ENCODE results near the gene KIAA1614.
"Not testable (repeated sequence)": the region's sequence is repeated elsewhere in the genome, so short reads cannot be mapped to it uniquely, and the experiment has no call there.

KIAA1614 gene

GRCh38 chr1:180961622-180962021 lies 48.9 kb downstream of the KIAA1614 start:
- peaks cover under 1 to 6% of the 10 kb centered on the region in 2 donors for H3K36me3 ChIP-seq (ENCODE audit: control insufficient read depth in 1 of 2, insufficient read depth in 2 of 2, low read length in 2 of 2)
- no peak overlapping the region for H3K27ac ChIP-seq (ENCODE audit: low read depth, low read length)
- H3K9ac ChIP-seq (ENCODE audit: low read depth in 1 of 2, low read length in 2 of 2): no peak overlapping the region

GRCh38 chr1:180962178-180962577 lies 49.5 kb downstream of the KIAA1614 start:
- Histone ChIP-seq H3K9ac (ENCODE audit: low read depth in 1 of 2, low read length in 2 of 2) (no peak overlapping the region), H3K27me3 (ENCODE audit: control insufficient read depth in 1 of 2, insufficient read depth in 2 of 2, low read length in 2 of 2) (no peaks in the 10 kb centered on the region), H3K4me3 (ENCODE audit: low read depth in 1 of 2, low read length in 2 of 2) (peak overlapping the region in 1 of 2 donors; percentile 14), H3K4me1 (ENCODE audit: control insufficient read depth in 1 of 2, insufficient read depth in 2 of 2, low read length in 2 of 2) (peaks cover 7 to 13% of the 10 kb centered on the region in 2 donors), H3K36me3 (ENCODE audit: control insufficient read depth in 1 of 2, insufficient read depth in 2 of 2, low read length in 2 of 2) (peaks cover 6% of the 10 kb centered on the region in 2 donors), H3K27ac (ENCODE audit: low read depth, low read length) (no peak overlapping the region), H3K9me3 (ENCODE audit: control insufficient read depth in 1 of 2, low read length in 2 of 2) (no peaks in the 10 kb centered on the region)

More at GRCh38 chr1:180961622-180962021, 48.9 kb downstream of the KIAA1614 start:
- no peaks in the 10 kb centered on the region for H3K27me3 ChIP-seq (ENCODE audit: control insufficient read depth in 1 of 2, insufficient read depth in 2 of 2, low read length in 2 of 2)
- H3K9me3 ChIP-seq (ENCODE audit: control insufficient read depth in 1 of 2, low read length in 2 of 2): no peaks in the 10 kb centered on the region
- no peak overlapping the region for H3K4me3 ChIP-seq (ENCODE audit: low read depth in 1 of 2, low read length in 2 of 2)
- peaks cover 7 to 13% of the 10 kb centered on the region in 2 donors for H3K4me1 ChIP-seq (ENCODE audit: control insufficient read depth in 1 of 2, insufficient read depth in 2 of 2, low read length in 2 of 2)

GRCh38 chr1:180964056-180964455 lies 51.4 kb downstream of the KIAA1614 start:
- Histone ChIP-seq H3K4me1 (ENCODE audit: control insufficient read depth in 1 of 2, insufficient read depth in 2 of 2, low read length in 2 of 2) (peaks cover 7 to 13% of the 10 kb centered on the region in 2 donors), H3K36me3 (ENCODE audit: control insufficient read depth in 1 of 2, insufficient read depth in 2 of 2, low read length in 2 of 2) (peaks cover 6% of the 10 kb centered on the region in 2 donors), H3K9ac (ENCODE audit: low read depth in 1 of 2, low read length in 2 of 2) (no peak overlapping the region), H3K27me3 (ENCODE audit: control insufficient read depth in 1 of 2, insufficient read depth in 2 of 2, low read length in 2 of 2) (no peaks in the 10 kb centered on the region), H3K9me3 (ENCODE audit: control insufficient read depth in 1 of 2, low read length in 2 of 2) (no peaks in the 10 kb centered on the region), H3K27ac (ENCODE audit: low read depth, low read length) (no peak overlapping the region), H3K4me3 (ENCODE audit: low read depth in 1 of 2, low read length in 2 of 2) (no peak overlapping the region)

GRCh38 chr1:180964595-180964994 lies 51.9 kb downstream of the KIAA1614 start:
- Histone ChIP-seq H3K9ac (ENCODE audit: low read depth in 1 of 2, low read length in 2 of 2) (no peak overlapping the region), H3K4me3 (ENCODE audit: low read depth in 1 of 2, low read length in 2 of 2) (no peak overlapping the region), H3K9me3 (ENCODE audit: control insufficient read depth in 1 of 2, low read length in 2 of 2) (no peaks in the 10 kb centered on the region), H3K27me3 (ENCODE audit: control insufficient read depth in 1 of 2, insufficient read depth in 2 of 2, low read length in 2 of 2) (no peaks in the 10 kb centered on the region), H3K36me3 (ENCODE audit: control insufficient read depth in 1 of 2, insufficient read depth in 2 of 2, low read length in 2 of 2) (peaks cover 6% of the 10 kb centered on the region in 2 donors), H3K4me1 (ENCODE audit: control insufficient read depth in 1 of 2, insufficient read depth in 2 of 2, low read length in 2 of 2) (peaks cover 7 to 13% of the 10 kb centered on the region in 2 donors), H3K27ac (ENCODE audit: low read depth, low read length) (no peak overlapping the region)

GRCh38 chr1:180966312-180966711 lies 53.6 kb downstream of the KIAA1614 start:
- Histone ChIP-seq H3K27me3 (ENCODE audit: control insufficient read depth in 1 of 2, insufficient read depth in 2 of 2, low read length in 2 of 2) (no peaks in the 10 kb centered on the region), H3K36me3 (ENCODE audit: control insufficient read depth in 1 of 2, insufficient read depth in 2 of 2, low read length in 2 of 2) (peaks cover 6 to 14% of the 10 kb centered on the region in 2 donors), H3K9me3 (ENCODE audit: control insufficient read depth in 1 of 2, low read length in 2 of 2) (no peaks in the 10 kb centered on the region), H3K4me1 (ENCODE audit: control insufficient read depth in 1 of 2, insufficient read depth in 2 of 2, low read length in 2 of 2) (peaks cover 7 to 13% of the 10 kb centered on the region in 2 donors), H3K9ac (ENCODE audit: low read depth in 1 of 2, low read length in 2 of 2) (no peak overlapping the region), H3K4me3 (ENCODE audit: low read depth in 1 of 2, low read length in 2 of 2) (no peak overlapping the region), H3K27ac (ENCODE audit: low read depth, low read length) (no peak overlapping the region)

- Histone ChIP-seq H3K4me1 (ENCODE audit: control insufficient read depth in 1 of 2, insufficient read depth in 2 of 2, low read length in 2 of 2) (peaks cover 3 to 9% of the 10 kb centered on the region in 2 donors), H3K9me3 (ENCODE audit: control insufficient read depth in 1 of 2, low read length in 2 of 2) (no peaks in the 10 kb centered on the region), H3K36me3 (ENCODE audit: control insufficient read depth in 1 of 2, insufficient read depth in 2 of 2, low read length in 2 of 2) (peaks cover 11 to 21% of the 10 kb centered on the region in 2 donors), H3K27me3 (ENCODE audit: control insufficient read depth in 1 of 2, insufficient read depth in 2 of 2, low read length in 2 of 2) (no peaks in the 10 kb centered on the region), H3K4me3 (ENCODE audit: low read depth in 1 of 2, low read length in 2 of 2) (no peak overlapping the region), H3K27ac (ENCODE audit: low read depth, low read length) (no peak overlapping the region), H3K9ac (ENCODE audit: low read depth in 1 of 2, low read length in 2 of 2) (no peak overlapping the region)
Observed at GRCh38 chr1:180966744-180967536, 54.2 kb downstream of the KIAA1614 start.

GRCh38 chr1:180967558-180967957 lies 54.9 kb downstream of the KIAA1614 start:
- Histone ChIP-seq H3K36me3 (ENCODE audit: control insufficient read depth in 1 of 2, insufficient read depth in 2 of 2, low read length in 2 of 2) (peaks cover 14 to 25% of the 10 kb centered on the region in 2 donors), H3K9ac (ENCODE audit: low read depth in 1 of 2, low read length in 2 of 2) (no peak overlapping the region), H3K4me3 (ENCODE audit: low read depth in 1 of 2, low read length in 2 of 2) (no peak overlapping the region), H3K27me3 (ENCODE audit: control insufficient read depth in 1 of 2, insufficient read depth in 2 of 2, low read length in 2 of 2) (no peaks in the 10 kb centered on the region), H3K4me1 (ENCODE audit: control insufficient read depth in 1 of 2, insufficient read depth in 2 of 2, low read length in 2 of 2) (peaks cover 0 to 3% of the 10 kb centered on the region in 2 donors), H3K9me3 (ENCODE audit: control insufficient read depth in 1 of 2, low read length in 2 of 2) (no peaks in the 10 kb centered on the region), H3K27ac (ENCODE audit: low read depth, low read length) (no peak overlapping the region)

GRCh38 chr1:180968834-180969233 lies 56.1 kb downstream of the KIAA1614 start:
- H3K4me1 ChIP-seq (ENCODE audit: control insufficient read depth in 1 of 2, insufficient read depth in 2 of 2, low read length in 2 of 2); H3K9me3 ChIP-seq (ENCODE audit: control insufficient read depth in 1 of 2, low read length in 2 of 2); H3K27ac ChIP-seq (ENCODE audit: low read depth, low read length); H3K9ac ChIP-seq (ENCODE audit: low read depth in 1 of 2, low read length in 2 of 2); H3K4me3 ChIP-seq (ENCODE audit: low read depth in 1 of 2, low read length in 2 of 2); H3K27me3 ChIP-seq (ENCODE audit: control insufficient read depth in 1 of 2, insufficient read depth in 2 of 2, low read length in 2 of 2): not testable (repeated sequence)
- H3K36me3 ChIP-seq (ENCODE audit: control insufficient read depth in 1 of 2, insufficient read depth in 2 of 2, low read length in 2 of 2): peaks cover 21 to 28% of the 10 kb centered on the region in 2 donors

- peaks cover 21 to 30% of the 10 kb centered on the region in 2 donors for H3K36me3 ChIP-seq (ENCODE audit: control insufficient read depth in 1 of 2, insufficient read depth in 2 of 2, low read length in 2 of 2)
- no peak overlapping the region for H3K9ac ChIP-seq (ENCODE audit: low read depth in 1 of 2, low read length in 2 of 2)
- H3K4me1 ChIP-seq (ENCODE audit: control insufficient read depth in 1 of 2, insufficient read depth in 2 of 2, low read length in 2 of 2): peaks cover 4 to 15% of the 10 kb centered on the region in 2 donors
Observed at GRCh38 chr1:180969434-180969833, 56.7 kb downstream of the KIAA1614 start.

GRCh38 chr1:180970333-180971079 lies 57.8 kb downstream of the KIAA1614 start:
- Histone ChIP-seq H3K36me3 (ENCODE audit: control insufficient read depth in 1 of 2, insufficient read depth in 2 of 2, low read length in 2 of 2) (peaks cover 21 to 30% of the 10 kb centered on the region in 2 donors), H3K4me1 (ENCODE audit: control insufficient read depth in 1 of 2, insufficient read depth in 2 of 2, low read length in 2 of 2) (peaks cover 8 to 26% of the 10 kb centered on the region in 2 donors), H3K4me3 (ENCODE audit: low read depth in 1 of 2, low read length in 2 of 2) (no peak overlapping the region), H3K9me3 (ENCODE audit: control insufficient read depth in 1 of 2, low read length in 2 of 2) (no peaks in the 10 kb centered on the region), H3K27ac (ENCODE audit: low read depth, low read length) (no peak overlapping the region), H3K9ac (ENCODE audit: low read depth in 1 of 2, low read length in 2 of 2) (no peak overlapping the region), H3K27me3 (ENCODE audit: control insufficient read depth in 1 of 2, insufficient read depth in 2 of 2, low read length in 2 of 2) (no peaks in the 10 kb centered on the region)

More at GRCh38 chr1:180969434-180969833, 56.7 kb downstream of the KIAA1614 start:
- Histone ChIP-seq H3K4me3 (ENCODE audit: low read depth in 1 of 2, low read length in 2 of 2) (no peak overlapping the region), H3K27me3 (ENCODE audit: control insufficient read depth in 1 of 2, insufficient read depth in 2 of 2, low read length in 2 of 2) (no peaks in the 10 kb centered on the region), H3K27ac (ENCODE audit: low read depth, low read length) (no peak overlapping the region), H3K9me3 (ENCODE audit: control insufficient read depth in 1 of 2, low read length in 2 of 2) (no peaks in the 10 kb centered on the region)

Data from duodenal mucosa (tissue), 2 donors.